NCI-H2196 treated with DMSO at 0.1 percent for 48 hours (cell line): ENCODE data around the gene HAUS2.
"Not testable (repeated sequence)": the region's sequence is repeated elsewhere in the genome, so short reads cannot be mapped to it uniquely, and the experiment has no call there.

ENCODE experiments used
- DNase-seq: peaks from one replicate; lab custom pipeline; 2025; ENCODE audit not compliant: unreplicated experiment; lab: John Stamatoyannopoulos, UW

Gene HAUS2

GRCh38 chr15:42548249-42549031, at the start of gene HAUS2, which contains the start of gene LRRC57:
Gene HAUS2 (plus strand): TSS chr15:42548838. CDS start chr15:42548873, 35 bp downstream.
Gene LRRC57 (minus strand): TSS chr15:42548793. CDS start chr15:42548434, 359 bp downstream.
- DNase-seq, result peak; percentile 30

DNA sequence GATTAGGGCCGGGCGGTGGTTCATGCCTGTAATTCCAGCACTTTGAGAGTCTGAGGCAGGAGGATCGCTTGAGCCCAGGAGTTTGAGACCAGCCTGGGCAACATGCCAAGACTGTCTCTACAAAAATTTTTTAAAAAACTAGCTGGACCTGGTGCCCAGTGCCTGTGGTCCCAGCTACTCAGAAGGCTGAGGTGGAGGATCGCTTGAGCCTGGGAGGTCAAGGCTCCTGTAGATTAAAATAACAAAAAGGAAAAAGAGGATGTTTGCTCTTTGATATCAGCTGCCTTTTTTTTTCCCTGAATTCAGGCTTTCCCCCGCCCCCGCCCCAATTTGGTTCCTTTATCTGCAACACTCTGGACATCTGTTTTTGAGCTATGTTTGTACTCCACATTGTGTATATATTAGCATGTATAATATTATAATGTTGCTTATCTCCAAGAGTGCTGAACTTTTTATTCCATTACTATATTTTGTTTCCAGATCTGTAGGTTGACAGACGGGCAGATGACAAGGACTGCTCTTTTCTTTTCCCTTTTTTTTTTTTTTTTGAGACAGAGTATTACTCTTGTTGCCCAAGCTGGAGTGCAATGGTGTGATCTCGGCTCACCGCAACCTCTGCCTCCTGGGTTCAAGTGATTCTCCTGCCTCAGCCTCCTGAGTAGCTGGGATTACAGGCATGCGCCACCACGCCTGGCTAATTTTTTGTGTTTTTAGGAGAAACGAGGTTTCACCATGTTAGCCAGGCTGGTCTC, 48.6 kb upstream of the HAUS2 start:
- no peak for DNase-seq

GRCh38 chr15:42502477-42502876, 46.2 kb upstream of the HAUS2 start:
- DNase-seq, result no peak

- DNase-seq, result no peak
These were observed 44.8 kb upstream of the HAUS2 start for GRCh38 chr15:42503825-42504224.

DNA sequence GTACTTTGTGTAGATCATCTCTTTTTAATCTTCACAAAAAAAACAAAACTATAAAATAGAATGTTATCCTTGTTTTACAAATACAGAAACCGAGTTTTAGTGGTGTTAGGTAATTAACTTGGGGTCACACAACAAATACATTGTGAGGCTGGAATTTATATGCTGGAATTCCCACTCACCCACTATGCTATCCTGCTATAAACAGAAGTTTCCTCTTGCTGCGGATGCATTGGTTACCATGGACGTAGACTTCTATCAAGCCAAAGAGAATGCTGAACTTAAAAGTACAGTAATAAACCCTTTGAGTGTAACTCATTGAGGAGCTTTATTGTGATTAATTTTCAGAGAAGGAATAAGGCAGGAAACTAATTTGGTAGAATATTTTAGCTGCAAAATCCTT, 44.0 kb upstream of the HAUS2 start:
- no peak for DNase-seq

DNA sequence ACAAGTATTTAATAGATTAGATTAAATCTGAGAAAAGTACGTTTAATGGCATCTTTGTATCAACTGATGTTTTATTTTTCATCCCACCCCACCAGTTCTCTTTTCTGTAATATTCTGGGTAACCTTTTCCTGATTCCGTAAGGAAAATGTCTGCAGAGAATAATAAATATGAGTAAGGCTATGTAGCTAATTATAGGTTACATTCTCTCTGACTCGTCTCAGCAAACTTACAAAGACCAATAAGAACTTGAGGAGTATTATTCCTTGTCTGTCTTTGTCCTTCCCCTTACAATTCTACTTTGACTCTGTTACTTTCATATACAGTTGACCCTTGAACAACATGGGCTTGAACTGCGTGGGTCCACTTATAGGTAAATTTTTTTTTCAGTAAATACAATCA, 41.1 kb upstream of the HAUS2 start:
- DNase-seq, result no peak

DNA sequence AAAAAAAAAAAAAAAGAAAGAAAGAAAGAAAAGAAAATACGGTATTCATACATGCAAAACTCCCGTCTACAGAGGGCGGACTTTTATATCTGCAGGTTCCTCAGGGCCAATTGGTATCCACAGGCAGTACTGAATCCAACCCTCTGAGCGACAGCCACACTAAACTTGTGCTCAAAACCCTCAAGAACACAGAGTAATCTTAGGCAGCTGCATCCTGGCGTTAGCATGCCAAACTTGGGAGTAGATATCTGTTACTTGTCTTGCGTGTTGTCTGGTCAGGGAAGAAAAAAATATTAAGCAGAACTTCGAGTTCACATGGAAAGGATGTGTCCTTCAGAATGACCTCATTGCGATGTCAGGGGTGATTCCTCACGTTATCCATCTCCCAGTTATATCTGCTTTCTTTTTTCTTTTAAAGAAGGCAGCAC, 40.4 kb upstream of the HAUS2 start:
- DNase-seq, result no peak

DNA sequence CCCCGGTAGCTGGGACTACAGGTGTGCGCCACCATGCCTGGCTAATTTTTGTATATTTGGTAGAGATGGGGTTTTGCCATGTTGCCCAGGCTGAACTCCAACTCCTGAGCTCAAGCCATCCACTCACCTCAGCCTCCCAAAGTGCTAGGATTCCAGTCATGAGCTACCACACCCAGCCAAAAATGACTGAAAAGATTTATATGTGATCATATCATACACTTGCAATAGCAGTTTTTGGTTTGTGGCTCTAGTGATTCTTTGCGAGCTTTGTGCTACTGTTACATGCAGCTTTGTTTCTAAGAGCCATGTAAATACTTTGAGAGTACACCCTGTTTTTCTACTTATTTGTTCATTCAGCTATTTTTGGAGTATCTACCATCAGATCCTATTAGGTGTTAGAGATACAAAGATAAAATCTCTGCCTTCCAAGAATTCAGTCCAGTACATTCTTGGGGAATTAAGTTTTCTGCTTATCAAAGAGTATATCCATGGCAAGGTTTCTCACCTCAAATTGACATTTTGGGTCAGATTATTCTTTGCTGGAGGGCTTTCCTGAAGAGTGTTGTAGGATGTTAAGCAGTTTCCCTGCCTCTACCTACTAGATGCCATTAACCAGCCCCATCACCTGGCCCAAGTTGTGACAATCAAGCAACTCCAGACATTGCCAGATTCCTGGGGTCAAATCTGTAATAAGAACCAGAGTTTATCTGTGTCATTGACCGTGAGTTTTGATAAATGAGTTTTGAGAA, 38.2 kb upstream of the HAUS2 start:
- no peak for DNase-seq

- DNase-seq, result no peak
These were observed 37.6 kb upstream of the HAUS2 start for GRCh38 chr15:42511007-42511391.

DNA sequence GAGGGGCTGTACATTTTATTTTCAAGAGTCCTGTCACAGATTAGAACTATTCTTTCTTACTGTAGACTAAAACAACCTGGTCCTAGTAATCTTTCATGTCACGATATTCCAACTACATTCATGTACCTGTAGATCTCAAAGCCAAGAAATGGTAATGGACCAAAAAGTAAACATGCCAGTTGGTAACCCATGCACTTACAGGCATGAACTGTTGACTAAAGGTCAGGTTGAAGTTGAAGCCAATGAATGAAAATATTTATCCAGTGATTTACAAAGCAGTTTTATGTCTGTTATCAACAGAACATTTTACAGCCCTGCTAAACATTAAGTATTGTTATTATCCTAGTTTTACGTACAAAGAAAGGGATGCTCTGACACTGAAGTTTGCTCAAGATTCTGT, 25.3 kb upstream of the HAUS2 start:
- DNase-seq, result no peak

GRCh38 chr15:42528970-42529369, 19.7 kb upstream of the HAUS2 start:
- no peak for DNase-seq

- no peak for DNase-seq
These were observed 15.4 kb upstream of the HAUS2 start for GRCh38 chr15:42533246-42533645.

DNA sequence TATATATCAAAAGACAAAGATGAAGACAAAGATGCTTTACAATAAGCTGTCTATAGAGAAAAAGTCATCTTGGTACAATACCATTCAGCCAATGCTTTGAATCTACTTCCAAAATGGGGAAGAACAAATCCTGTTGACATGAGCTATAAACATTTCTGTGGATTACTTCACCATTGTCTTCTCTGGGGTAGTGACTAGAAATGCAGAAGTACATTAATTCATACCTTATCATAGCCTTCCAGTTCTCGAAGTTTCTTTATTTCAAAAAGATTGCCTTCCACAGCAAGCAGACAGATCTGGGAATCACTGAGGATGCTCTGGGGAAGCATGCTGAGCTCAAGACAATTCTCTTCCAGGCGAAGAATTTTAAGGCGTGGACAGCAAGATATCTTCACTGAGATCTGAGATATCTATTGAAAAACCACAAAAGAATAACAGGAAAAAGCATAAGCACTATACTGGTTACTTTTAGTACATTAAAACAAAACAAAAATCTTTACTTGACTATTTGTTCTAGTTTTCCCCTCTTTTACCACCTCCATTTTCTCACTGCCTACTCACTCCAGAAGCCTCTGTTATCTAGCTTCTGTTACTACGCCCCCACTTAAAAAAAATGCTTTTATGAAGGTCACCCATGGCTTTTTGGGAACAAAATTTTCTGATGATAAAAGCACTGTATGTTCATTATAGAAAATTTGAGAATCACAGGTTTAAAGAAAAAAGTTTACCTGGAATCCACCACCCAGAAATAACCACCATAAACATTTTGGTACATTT, 3.6 kb upstream of the HAUS2 start:
- DNase-seq, result no peak

- DNase-seq, result no peak
These were observed 755 bp upstream of the HAUS2 start for GRCh38 chr15:42547918-42548248.

DNA sequence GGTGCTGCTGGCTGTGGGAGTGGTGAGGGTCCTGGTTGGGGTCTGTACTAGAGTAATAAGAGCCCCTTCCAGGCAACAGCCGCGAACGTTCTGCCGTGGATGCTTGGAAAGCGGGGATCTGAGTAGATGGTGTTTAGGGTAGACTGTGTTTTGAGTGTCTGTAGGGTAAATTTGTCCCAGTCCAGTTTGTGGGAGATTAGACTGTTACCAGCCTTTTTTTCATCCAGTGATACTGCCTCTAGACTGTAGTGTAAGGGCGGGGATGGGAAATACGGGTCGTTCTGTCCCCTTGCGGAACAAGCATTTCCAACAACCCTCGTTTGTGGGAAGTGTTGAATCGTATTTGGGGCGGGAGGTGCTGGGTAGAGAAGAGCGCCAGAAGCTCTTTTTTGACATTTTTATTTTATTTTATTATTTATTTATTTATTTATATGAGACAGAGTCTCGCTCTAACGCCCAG, 424 bp downstream of the HAUS2 start:
- DNase-seq, result no peak

GRCh38 chr15:42549741-42550392, 1.2 kb downstream of the HAUS2 start:
- no peak for DNase-seq

GRCh38 chr15:42553554-42553953, 4.9 kb downstream of the HAUS2 start:
- DNase-seq, result no peak

DNA sequence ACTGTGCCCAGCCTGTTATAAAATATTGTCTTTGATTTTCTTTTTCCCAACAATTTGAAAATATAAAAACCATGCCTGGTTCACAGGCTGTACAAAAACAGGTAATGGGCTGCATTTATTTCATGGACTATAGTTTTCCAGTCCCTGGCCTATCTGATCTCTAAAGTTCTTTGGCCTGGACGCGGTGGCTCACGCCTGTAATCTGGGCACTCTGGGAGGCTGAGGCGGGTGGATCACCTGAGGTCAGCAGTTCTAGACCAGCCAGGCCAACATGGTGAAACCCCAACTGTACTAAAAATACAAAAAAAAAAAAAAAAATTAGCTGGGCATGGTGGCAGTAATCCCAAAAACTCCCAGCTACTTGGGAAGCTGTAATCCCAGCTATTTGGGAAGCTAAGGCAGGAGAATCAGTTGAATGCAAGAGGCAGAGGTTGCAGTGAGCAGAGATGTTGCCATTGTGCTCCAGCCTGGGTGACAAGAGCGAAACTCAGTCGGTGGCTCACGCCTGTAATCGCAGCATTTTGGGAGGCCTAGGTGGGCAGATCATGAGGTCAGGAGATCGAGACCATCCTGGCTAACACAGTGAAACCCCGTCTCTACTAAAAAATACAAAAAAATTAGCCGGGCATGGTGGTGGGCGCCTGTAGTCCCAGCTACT, 8.0 kb downstream of the HAUS2 start:
- not testable (repeated sequence) for DNase-seq

DNA sequence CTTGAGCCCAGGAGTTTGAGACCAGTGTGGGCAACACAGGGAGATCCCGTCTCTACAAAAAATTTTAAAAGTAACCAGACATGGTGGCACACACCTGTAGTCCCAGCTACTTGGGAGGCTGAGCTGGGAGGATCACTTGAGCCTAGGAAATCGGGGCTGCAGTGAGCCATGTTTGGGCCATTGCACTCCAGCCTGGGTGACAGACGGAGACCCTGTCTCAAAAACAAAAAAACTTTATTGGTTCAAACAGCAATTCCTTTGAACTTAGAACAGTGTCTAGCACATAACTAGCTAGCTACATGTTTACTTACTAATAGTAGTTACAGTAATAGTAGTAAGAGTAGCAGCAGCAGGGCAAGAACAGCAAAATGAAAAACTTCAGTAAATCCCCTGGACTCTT, 10.1 kb downstream of the HAUS2 start:
- no peak for DNase-seq
